GM20431 (cell line): Measurements from ENCODE around the gene GRAMD1B.

Source experiments
- in situ Hi-C: fragments of 300-500 bp; cut with MseI, MboI; formaldehyde crosslinking; loops from one replicate; pipeline ENCODE4 v1.15.0; 2020; ENCODE audit warnings: low sequenced_read_pairs; ENCODE audit not compliant: unreplicated experiment

GRAMD1B gene

GRCh38 chr11:123470842-123471241 lies 40.8 kb downstream of the GRAMD1B start:
- in situ Hi-C loops = loop anchor here (10.0 kb wide), 2 partner anchors 56 to 166 kb away; no protein-coding TSS in a partner anchor

GRCh38 chr11:123472236-123472935 lies 42.3 kb downstream of the GRAMD1B start:
- in situ Hi-C loops = loop anchor here (10.0 kb wide), 2 partner anchors 58 to 168 kb away; no protein-coding TSS in a partner anchor

GRCh38 chr11:123473941-123474677 lies 44.0 kb downstream of the GRAMD1B start:
- in situ Hi-C loops = loop anchor here (10.0 kb wide), 2 partner anchors 59 to 169 kb away; no protein-coding TSS in a partner anchor

- in situ Hi-C loops = loop anchor here (10.0 to 25.0 kb wide), 3 partner anchors 60 to 363 kb away; no protein-coding TSS in a partner anchor
Measured at GRCh38 chr11:123474994-123475393, 44.9 kb downstream of the GRAMD1B start.

GRCh38 chr11:123475469-123475868 lies 45.4 kb downstream of the GRAMD1B start:
- in situ Hi-C loops = loop anchor here (10.0 to 25.0 kb wide), 3 partner anchors 61 to 363 kb away; no protein-coding TSS in a partner anchor

GRCh38 chr11:123477205-123477907 lies 47.3 kb downstream of the GRAMD1B start:
- in situ Hi-C loops = loop anchor here (10.0 to 25.0 kb wide), 3 partner anchors 63 to 365 kb away; no protein-coding TSS in a partner anchor

GRCh38 chr11:123478352-123478987 lies 48.4 kb downstream of the GRAMD1B start:
- in situ Hi-C loops = loop anchor here (10.0 to 25.0 kb wide), 3 partner anchors 64 to 366 kb away; no protein-coding TSS in a partner anchor

GRCh38 chr11:123479048-123479837 lies 49.2 kb downstream of the GRAMD1B start:
- in situ Hi-C loops = loop anchor here (10.0 to 25.0 kb wide), 3 partner anchors 64 to 367 kb away; no protein-coding TSS in a partner anchor

GRCh38 chr11:123480290-123480815 lies 50.3 kb downstream of the GRAMD1B start:
- in situ Hi-C loops = loop anchor here (10.0 to 25.0 kb wide), 2 partner anchors 64 to 368 kb away; no protein-coding TSS in a partner anchor

- in situ Hi-C loops = loop anchor here (10.0 to 25.0 kb wide), 2 partner anchors 64 to 369 kb away; no protein-coding TSS in a partner anchor
Measured at GRCh38 chr11:123480882-123481281, 50.8 kb downstream of the GRAMD1B start.

GRCh38 chr11:123481640-123482039 lies 51.6 kb downstream of the GRAMD1B start:
- in situ Hi-C loops = loop anchor here (10.0 to 25.0 kb wide), 2 partner anchors 63 to 369 kb away; no protein-coding TSS in a partner anchor

GRCh38 chr11:123482218-123482617 lies 52.1 kb downstream of the GRAMD1B start:
- in situ Hi-C loops = loop anchor here (10.0 to 25.0 kb wide), 2 partner anchors 63 to 370 kb away; no protein-coding TSS in a partner anchor

- in situ Hi-C loops = loop anchor here (10.0 to 25.0 kb wide), 2 partner anchors 62 to 371 kb away; no protein-coding TSS in a partner anchor
Measured at GRCh38 chr11:123483058-123483457, 53.0 kb downstream of the GRAMD1B start.

GRCh38 chr11:123483466-123483865 lies 53.4 kb downstream of the GRAMD1B start:
- in situ Hi-C loops = loop anchor here (10.0 to 25.0 kb wide), 2 partner anchors 61 to 371 kb away; no protein-coding TSS in a partner anchor

- in situ Hi-C loops = loop anchor here (10.0 to 25.0 kb wide), 2 partner anchors 60 to 372 kb away; no protein-coding TSS in a partner anchor
Measured at GRCh38 chr11:123484448-123484847, 54.4 kb downstream of the GRAMD1B start.

GRCh38 chr11:123487157-123487744 lies 57.2 kb downstream of the GRAMD1B start:
- in situ Hi-C loops = loop anchor here (10.0 to 25.0 kb wide), 2 partner anchors 58 to 375 kb away; no protein-coding TSS in a partner anchor

- in situ Hi-C loops = loop anchor here (25.0 kb wide), 1 partner anchor 378 kb away; no protein-coding TSS in a partner anchor
Measured at GRCh38 chr11:123490527-123490926, 60.5 kb downstream of the GRAMD1B start.
